Spleen (tissue), 11 donors: Measurements from ENCODE around the gene CLIP1. TPM values are rescaled to one million over a fixed set of nuclear protein-coding genes. Genes with fewer than 3 reads are reported as not detected.
"Not testable (repeated sequence)": the region's sequence is repeated elsewhere in the genome, so short reads cannot be mapped to it uniquely, and the experiment has no call there.

Experiments
- DNase-seq: peaks from one replicate; pipeline ENCODE4 v3.0.0-alpha.2; 2020
- H3K27ac ChIP-seq, 8 donors: fragments of 200-600 bp; sonication (generic) in 7 of 8; 1 replicate in 4 of 8; 2 replicates in 4 of 8; pipeline versions ENCODE4 v1.5.0 to v1.8.0; 2016 to 2021; ENCODE audit warnings: inconsistent platforms in 4 of 8, mild to moderate bottlenecking in 4 of 8, moderate library complexity in 1 of 8
- H3K27me3 ChIP-seq, 7 donors: fragments of 200-600 bp; sonication (generic) in 6 of 7; replicated peaks in 1 of 7; 1 replicate in 4 of 7; 2 replicates in 3 of 7; pipeline versions ENCODE4 v1.5.0 to v1.8.0; 2016 to 2021; ENCODE audit warnings: inconsistent platforms in 3 of 7, mild to moderate bottlenecking in 1 of 7
- H3K36me3 ChIP-seq, 6 donors: fragments of 200-600 bp; sonication (generic) in 5 of 6; 1 replicate in 4 of 6; 2 replicates in 2 of 6; pipeline versions ENCODE4 v1.5.0 to v1.8.0; 2016 to 2021; ENCODE audit warnings: inconsistent platforms in 2 of 6
- H3K4me1 ChIP-seq, 6 donors: fragments of 200-600 bp; sonication (generic) in 5 of 6; 1 replicate in 3 of 6; 2 replicates in 3 of 6; pipeline versions ENCODE4 v1.5.0 to v1.8.0; 2016 to 2021; ENCODE audit warnings: inconsistent platforms in 3 of 6
- H3K4me3 ChIP-seq, 8 donors: fragments of 200-600 bp; sonication (generic) in 7 of 8; 1 replicate in 4 of 8; 2 replicates in 4 of 8; pipeline versions ENCODE4 v1.5.0 to v1.8.0; 2016 to 2021; ENCODE audit warnings: inconsistent platforms in 4 of 8, mild to moderate bottlenecking in 4 of 8, moderate library complexity in 2 of 8
- H3K9me3 ChIP-seq, 8 donors: fragments of 200-600 bp; sonication (generic) in 7 of 8; 1 replicate in 4 of 8; 2 replicates in 4 of 8; pipeline versions ENCODE4 v1.5.0 to v1.8.0; 2016 to 2021; ENCODE audit warnings: inconsistent platforms in 4 of 8
- POLR2A ChIP-seq, 3 donors: fragments of 450-650 bp; IDR thresholded peaks; one replicate each; pipeline ENCODE4 v1.5.1; 2017; ENCODE audit warnings: antibody characterized with exemption in 3 of 3, mild to moderate bottlenecking in 1 of 3
- POLR2AphosphoS5 ChIP-seq, 3 donors: sonication (generic); formaldehyde crosslinking; IDR thresholded peaks; one replicate each; pipeline ENCODE4 v1.5.1; 2017; ENCODE audit warnings: antibody characterized with exemption in 3 of 3
- WGBS, 5 donors: extraction: QIAGEN DNeasy Blood & Tissue Kit in 3 of 5; methylation state at CpG; one replicate each; pipeline versions ENCODE4 v1.1.5 to v1.1.7; 2013 to 2018; 5-methylcytosine and 5-hydroxymethylcytosine counted together
- intact Hi-C: fragments of 100-400 bp; cut with DNase I; formaldehyde crosslinking; loops from one replicate; pipeline ENCODE4 v1.15.0; 2023; ENCODE audit warnings: low total_unique reads
- polyA plus RNA-seq, 3 donors: library from polyadenylated mRNA; stranded (reverse); fragments of 200-250 nt; gene quantifications; one replicate each; pipeline ENCODE4 v1.2.1, GENCODE V29; 2013
- total RNA-seq, 7 donors: library from RNA; depleted of rRNA in 3 of 7; stranded (reverse); fragments of >200 nt in 3 of 7; fragmentation: NEBNext Ultra II Directional in 4 of 7; extraction: Animal tissue kit (Norgen Biotek cat#: 25700) in 4 of 7; gene quantifications; one replicate each; pipeline versions ENCODE4 v1.1.0 to v1.2.1, GENCODE V29; 2016 to 2021
- TF ChIP-seq, protein P1 (sequence below), 11 experiments: fragments of 200-600 bp in 7 of 11; fragments of 450-650 bp in 4 of 11; sonication (generic) in 4 of 11; IDR thresholded peaks in 8 of 11; conservative IDR thresholded peaks in 3 of 11; 1 replicate in 7 of 11; 2 replicates in 4 of 11; pipeline versions ENCODE4 v1.4.0 to v1.8.0; 2016 to 2021; ENCODE audit warnings: antibody characterized with exemption in 11 of 11, inconsistent platforms in 4 of 11, mild to moderate bottlenecking in 1 of 11
- donor health status: healthy with polysubstance abuse.
- donor health status: DM: no; HTN: no; CAD: no; lungs with moderate emphysema.
- donor health status: DM: no; HTN: no; CAD: no.
- donor health status: Bipolar disorder and iron deficiency.
- donor health status: healthy.
- donor health status: DM: no; HTN: no; CAD: no.
- donor health status: DM: yes; HTN: yes; CAD: no.

Gene CLIP1
- total and polyA plus RNA-seq, 10 donors, result 7.8 to 80.2 (median 57.2) TPM

DNA sequence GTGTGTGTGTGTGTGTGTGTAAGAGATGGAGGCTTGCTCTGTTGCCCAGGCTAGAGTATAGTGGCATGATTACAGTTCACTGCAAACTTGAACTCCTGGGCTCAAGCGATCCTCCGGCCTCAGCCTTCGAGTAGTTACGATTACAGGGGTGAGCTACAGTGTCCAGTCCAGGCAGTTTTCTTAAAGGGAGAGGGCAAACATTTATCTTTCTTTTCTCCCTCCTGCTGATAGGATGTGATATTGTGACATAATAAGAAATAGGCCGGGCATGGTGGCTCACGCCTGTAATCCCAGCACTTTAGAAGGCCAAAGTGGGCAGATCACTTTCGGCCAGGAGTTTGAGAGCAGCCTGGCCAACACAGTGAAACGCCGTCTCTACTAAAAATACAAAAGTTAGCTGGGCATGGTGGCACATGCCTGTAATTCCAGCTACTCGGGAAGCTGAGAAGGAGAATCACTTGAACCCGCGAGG is 31.8 kb upstream of the CLIP1 start:
- WGBS, 5 donors, result 91 to 94% (median 92%) methylated on average over 12 of the region's 12 CpGs
- Histone ChIP-seq H3K9me3 (no peaks in the 10 kb centered on the region), H3K27ac (peak overlapping the region in 2 of 8 donors; percentile 75 to 80), H3K4me3 (no peak overlapping the region), H3K4me1 (peaks cover 3 to 21% (median 16%) of the 10 kb centered on the region in 6 donors), H3K36me3 (no peaks in the 10 kb centered on the region), H3K27me3 (no peaks in the 10 kb centered on the region)
- DNase-seq, result no peak
- TF ChIP-seq POLR2A (IDR thresholded peaks at IDR 0.05), result no peak
- no peak for TF ChIP-seq POLR2AphosphoS5 (IDR thresholded peaks at IDR 0.05)
- TF ChIP-seq, protein P1, sequence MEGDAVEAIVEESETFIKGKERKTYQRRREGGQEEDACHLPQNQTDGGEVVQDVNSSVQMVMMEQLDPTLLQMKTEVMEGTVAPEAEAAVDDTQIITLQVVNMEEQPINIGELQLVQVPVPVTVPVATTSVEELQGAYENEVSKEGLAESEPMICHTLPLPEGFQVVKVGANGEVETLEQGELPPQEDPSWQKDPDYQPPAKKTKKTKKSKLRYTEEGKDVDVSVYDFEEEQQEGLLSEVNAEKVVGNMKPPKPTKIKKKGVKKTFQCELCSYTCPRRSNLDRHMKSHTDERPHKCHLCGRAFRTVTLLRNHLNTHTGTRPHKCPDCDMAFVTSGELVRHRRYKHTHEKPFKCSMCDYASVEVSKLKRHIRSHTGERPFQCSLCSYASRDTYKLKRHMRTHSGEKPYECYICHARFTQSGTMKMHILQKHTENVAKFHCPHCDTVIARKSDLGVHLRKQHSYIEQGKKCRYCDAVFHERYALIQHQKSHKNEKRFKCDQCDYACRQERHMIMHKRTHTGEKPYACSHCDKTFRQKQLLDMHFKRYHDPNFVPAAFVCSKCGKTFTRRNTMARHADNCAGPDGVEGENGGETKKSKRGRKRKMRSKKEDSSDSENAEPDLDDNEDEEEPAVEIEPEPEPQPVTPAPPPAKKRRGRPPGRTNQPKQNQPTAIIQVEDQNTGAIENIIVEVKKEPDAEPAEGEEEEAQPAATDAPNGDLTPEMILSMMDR (IDR thresholded peaks at IDR 0.05 in 8 of 11, conservative IDR thresholded peaks at IDR 0.05 in 3 of 11), result no peak
- intact Hi-C loops, result no loop called here

DNA sequence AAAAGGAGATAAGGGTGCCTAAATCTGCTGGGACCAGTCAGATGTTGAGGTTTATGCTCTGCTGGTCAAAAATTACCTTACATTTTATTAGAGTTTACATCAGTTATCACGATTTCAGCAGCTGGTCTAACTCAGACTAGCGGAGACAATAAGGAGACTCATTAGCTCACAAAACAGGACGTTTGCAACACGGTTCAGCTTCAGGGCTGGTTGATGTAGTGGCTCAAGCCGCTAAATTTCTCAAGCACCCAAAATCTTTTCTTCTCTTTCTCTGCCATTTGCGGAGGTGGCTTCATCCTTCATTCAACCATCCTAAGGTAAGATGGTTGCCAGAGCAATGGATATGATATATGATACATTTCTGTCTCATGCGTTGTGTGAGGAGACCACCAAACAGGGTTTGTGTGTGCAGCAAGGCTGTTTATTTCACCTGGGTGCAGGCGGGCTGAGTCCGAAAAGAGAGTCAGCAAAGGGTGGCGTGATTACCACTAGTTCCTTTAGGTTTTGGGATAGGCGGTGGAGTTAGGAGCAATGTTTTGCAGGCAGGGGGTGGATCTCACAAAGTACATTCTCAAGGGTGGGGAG is 30.3 kb upstream of the CLIP1 start:
- 68 to 80% (median 78%) methylated on average over 11 of the region's 11 CpGs for WGBS, 5 donors
- Histone ChIP-seq H3K4me3 (no peak overlapping the region), H3K27ac (peak overlapping the region in 7 of 8 donors; percentile 17 to 80 (median 71)), H3K36me3 (no peaks in the 10 kb centered on the region), H3K9me3 (no peaks in the 10 kb centered on the region), H3K27me3 (no peaks in the 10 kb centered on the region), H3K4me1 (peaks cover 3 to 21% (median 16%) of the 10 kb centered on the region in 6 donors)
- DNase-seq, result no peak
- TF ChIP-seq POLR2AphosphoS5 (IDR thresholded peaks at IDR 0.05) (no peak), POLR2A (IDR thresholded peaks at IDR 0.05) (no peak)
- TF ChIP-seq, protein P1 (IDR thresholded peaks at IDR 0.05 in 8 of 11, conservative IDR thresholded peaks at IDR 0.05 in 3 of 11), result no peak
- intact Hi-C loops, result no loop called here

DNA sequence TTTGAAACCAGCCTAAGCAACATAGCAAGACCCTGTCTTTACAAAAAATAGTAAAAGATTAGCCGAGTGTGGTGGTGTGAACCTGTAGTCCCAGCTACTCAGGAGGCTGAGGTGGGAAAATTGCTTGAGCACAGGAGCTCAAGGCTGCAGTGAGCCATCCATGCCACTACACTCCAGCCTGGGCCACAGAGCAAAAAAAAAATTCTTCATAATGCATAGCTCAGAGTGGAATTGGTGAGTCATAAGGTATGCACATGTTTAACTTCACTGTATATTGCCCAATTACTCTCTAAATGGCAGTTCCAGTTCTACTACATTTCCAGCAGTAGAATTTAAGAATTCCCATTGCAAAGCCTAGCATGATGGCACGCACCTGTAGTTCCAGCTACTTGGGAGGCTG is 26.8 kb upstream of the CLIP1 start:
- peaks cover 3 to 19% (median 16%) of the 10 kb centered on the region in 6 donors for H3K4me1 ChIP-seq
- DNase-seq, result no peak
- no peaks in the 10 kb centered on the region for H3K27me3 ChIP-seq
- H3K4me3 ChIP-seq, result no peak overlapping the region
- H3K9me3 ChIP-seq, result no peaks in the 10 kb centered on the region
- TF ChIP-seq, protein P1 (IDR thresholded peaks at IDR 0.05 in 8 of 11, conservative IDR thresholded peaks at IDR 0.05 in 3 of 11), result no peak
- TF ChIP-seq POLR2A (IDR thresholded peaks at IDR 0.05) (no peak), POLR2AphosphoS5 (IDR thresholded peaks at IDR 0.05) (no peak)
- no peak overlapping the region for H3K27ac ChIP-seq
- intact Hi-C loops, result no loop called here
- WGBS, 5 donors, result 89 to 98% (median 91%) methylated on average over 2 of the region's 2 CpGs
- H3K36me3 ChIP-seq, result no peaks in the 10 kb centered on the region

DNA sequence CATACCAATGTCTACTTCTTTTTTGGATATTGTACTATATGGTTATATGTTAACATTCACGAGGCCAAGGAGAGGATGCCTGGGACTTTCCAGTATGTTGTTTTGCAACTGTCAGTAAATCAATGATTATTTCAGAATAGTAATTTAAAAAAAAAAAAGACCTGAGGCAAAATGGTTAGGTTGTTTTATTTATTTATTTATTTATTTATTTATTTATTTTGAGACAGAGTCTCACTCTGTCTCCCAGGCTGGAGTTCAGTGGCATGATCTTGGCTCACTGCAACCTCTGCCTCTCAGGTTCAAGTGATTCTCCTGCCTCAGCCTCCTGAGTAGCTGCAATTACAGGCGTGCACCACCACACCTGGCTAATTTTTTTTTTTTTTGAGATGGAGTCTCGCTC is 25.4 kb upstream of the CLIP1 start:
- H3K4me1 ChIP-seq, DNase-seq, H3K36me3 ChIP-seq, H3K4me3 ChIP-seq, H3K9me3 ChIP-seq, intact Hi-C loops, H3K27me3 ChIP-seq, H3K27ac ChIP-seq: not testable (repeated sequence)
- WGBS, 5 donors, result 93 to 97% (median 96%) methylated on average over 3 of the region's 3 CpGs

DNA sequence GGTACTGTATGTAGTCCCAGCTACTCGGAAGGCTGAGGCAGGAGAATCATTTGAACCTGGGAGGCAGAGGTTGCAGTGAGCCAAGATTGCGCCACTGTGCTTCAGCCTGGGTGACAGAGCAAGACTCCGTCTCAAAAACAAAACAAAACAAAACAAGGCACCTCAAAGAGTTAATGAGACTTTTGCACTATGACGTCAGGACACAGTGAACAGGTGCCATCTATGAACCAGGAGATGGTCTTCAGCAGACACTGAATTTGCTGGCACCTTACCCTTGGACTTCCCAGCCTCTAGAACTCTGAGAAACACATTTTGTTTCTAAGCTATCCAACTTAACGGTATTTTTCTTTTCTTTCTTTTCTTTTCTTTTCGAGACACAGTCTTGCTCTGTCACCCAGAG is 23.9 kb upstream of the CLIP1 start:
- H3K27ac ChIP-seq, H3K4me1 ChIP-seq, intact Hi-C loops, H3K27me3 ChIP-seq, H3K9me3 ChIP-seq, H3K36me3 ChIP-seq, H3K4me3 ChIP-seq, DNase-seq: not testable (repeated sequence)
- 77 to 85% (median 81%) methylated on average over 6 of the region's 6 CpGs for WGBS, 5 donors

DNA sequence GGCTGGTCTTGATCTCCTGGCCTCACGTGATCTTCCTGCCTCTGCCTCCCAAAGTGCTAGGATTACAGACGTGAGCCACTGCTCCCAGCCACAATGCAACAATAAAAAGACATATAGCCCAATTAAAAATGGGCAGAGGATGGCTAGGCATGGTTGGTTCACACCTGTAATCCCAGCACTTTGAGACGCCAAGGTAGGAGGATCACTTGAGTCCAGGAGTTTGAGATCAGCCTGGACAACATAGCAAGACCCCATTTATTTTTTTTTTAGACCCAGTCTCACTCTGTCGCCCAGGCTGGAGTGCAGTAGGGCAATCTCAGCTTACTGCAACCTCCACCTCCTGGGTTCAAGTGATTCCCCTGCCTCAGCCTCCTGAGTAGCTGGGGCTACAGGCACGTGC is 21.6 kb upstream of the CLIP1 start:
- H3K4me1 ChIP-seq, H3K4me3 ChIP-seq, H3K27me3 ChIP-seq, H3K27ac ChIP-seq, H3K36me3 ChIP-seq, intact Hi-C loops, DNase-seq, H3K9me3 ChIP-seq: not testable (repeated sequence)
- WGBS, 5 donors, result 74 to 86% (median 81%) methylated on average over 5 of the region's 5 CpGs

DNA sequence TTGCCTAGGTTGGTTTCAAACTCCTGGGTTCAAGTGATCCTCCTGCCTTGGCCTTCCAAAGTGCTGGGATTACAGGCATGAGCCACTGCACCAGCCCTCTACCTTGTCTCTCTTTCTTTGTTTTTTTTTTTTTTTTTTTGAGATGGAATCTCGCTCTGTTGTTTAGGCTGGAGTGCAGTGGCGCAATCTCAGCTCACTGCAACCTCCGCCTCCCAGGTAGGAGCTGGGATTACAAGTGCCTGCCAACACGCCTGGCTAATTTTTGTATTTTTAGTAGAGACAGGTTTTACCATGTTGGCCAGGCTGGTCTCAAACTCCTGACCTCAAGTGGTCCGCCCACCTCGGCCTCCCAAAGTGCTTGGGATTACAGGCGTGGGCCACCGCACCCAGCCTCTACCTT is 16.4 kb upstream of the CLIP1 start:
- 93 to 99% (median 97%) methylated on average over 8 of the region's 8 CpGs for WGBS, 5 donors

More for the DNA sequence above, 16.4 kb upstream of the CLIP1 start:
- intact Hi-C loops, H3K27ac ChIP-seq, H3K9me3 ChIP-seq, H3K36me3 ChIP-seq, DNase-seq, H3K4me3 ChIP-seq, H3K4me1 ChIP-seq, H3K27me3 ChIP-seq: not testable (repeated sequence)
